HepG2 (cell line): ENCODE results near the gene ANKRD29.

Source experiments
- FOSL1 ChIP-seq: sonication (generic); formaldehyde crosslinking; IDR thresholded peaks from 2 replicates; pipeline ENCODE4 v1.9.0; 2021; ENCODE audit warnings: missing genetic modification reagents, borderline replicate concordance
- MLXIP ChIP-seq: sonication (generic); formaldehyde crosslinking; IDR thresholded peaks from 2 replicates; pipeline ENCODE4 v1.9.0; 2021; ENCODE audit warnings: missing genetic modification reagents, borderline replicate concordance
- POLR2AphosphoS5 ChIP-seq: IDR thresholded peaks from 2 replicates; pipeline ENCODE4 v1.6.1; 2012; ENCODE audit warnings: low read depth, low read length
- REPIN1 ChIP-seq: sonication (generic); formaldehyde crosslinking; IDR thresholded peaks from 2 replicates; pipeline ENCODE4 v1.8.0; 2022; ENCODE audit warnings: missing genetic modification reagents, low read depth, mild to moderate bottlenecking, borderline replicate concordance
- SALL2 ChIP-seq: sonication (generic); formaldehyde crosslinking; IDR thresholded peaks from 2 replicates; pipeline ENCODE4 v1.8.1; 2023; ENCODE audit warnings: mild to moderate bottlenecking, missing genetic modification reagents, inconsistent platforms
- SSRP1 ChIP-seq: IDR thresholded peaks from 2 replicates; pipeline ENCODE4 v1.6.1; 2016; ENCODE audit warnings: control low read depth
- ZNF18 ChIP-seq: sonication (generic); formaldehyde crosslinking; IDR thresholded peaks from 2 replicates; pipeline ENCODE4 v1.8.0; 2022; ENCODE audit warnings: mild to moderate bottlenecking, missing genetic modification reagents; ENCODE audit not compliant: insufficient replicate concordance
- ZNF737 ChIP-seq: sonication (generic); formaldehyde crosslinking; IDR thresholded peaks from 2 replicates; pipeline ENCODE4 v1.5.0; 2020; ENCODE audit warnings: missing genetic modification reagents, mild to moderate bottlenecking, borderline replicate concordance

- no peak for TF ChIP-seq SSRP1 (CRISPR knock-in tag)
- no peak for TF ChIP-seq FOSL1
- no peak for TF ChIP-seq ZNF737 (CRISPR knock-in tag)
- TF ChIP-seq MLXIP: no peak
- no peak for TF ChIP-seq REPIN1 (CRISPR knock-in tag)
- no peak for TF ChIP-seq ZNF18 (CRISPR knock-in tag)
- no peak for TF ChIP-seq POLR2AphosphoS5
- TF ChIP-seq SALL2 (CRISPR knock-in tag): no peak
These were observed 44.4 kb upstream of the ANKRD29 start for GRCh38 chr18:23706971-23707640.
